HepG2 (cell line): ENCODE data around the gene CMIP. TPM values are rescaled to one million over a fixed set of nuclear protein-coding genes. Genes with fewer than 3 reads are reported as not detected.
A peak's percentile ranks its signal among the peaks of the same experiment; 100 is the strongest.

ENCODE experiments used
- ATF4 ChIP-seq, 2 experiments: fragments of 450-650 bp in 1 of 2; sonication (generic) in 1 of 2; formaldehyde crosslinking; IDR thresholded peaks; 2 replicates each; pipeline versions ENCODE4 v1.5.0 to v1.8.0; 2020 to 2022; ENCODE audit warnings: mild to moderate bottlenecking in 1 of 2, missing genetic modification reagents in 1 of 2
- ATM ChIP-seq: fragments of 450-650 bp; IDR thresholded peaks from 2 replicates; pipeline ENCODE4 v1.7.1; 2017; ENCODE audit warnings: mild to moderate bottlenecking, borderline replicate concordance
- FOXP1 ChIP-seq, 2 experiments: fragments of 450-650 bp in 1 of 2; IDR thresholded peaks; 2 replicates each; pipeline ENCODE4 v1.6.1; 2017 to 2018; ENCODE audit warnings: antibody characterized with exemption in 1 of 2
- HNRNPH1 ChIP-seq: fragments of 200-400 bp; formaldehyde crosslinking; optimal IDR thresholded peaks from 2 replicates; pipeline ENCODE3; 2017; ENCODE audit warnings: mild to moderate bottlenecking, low read depth, low read length
- IKZF1 ChIP-seq: fragments of 450-650 bp; IDR thresholded peaks from 2 replicates; pipeline ENCODE4 v1.7.1; 2016
- KLF9 ChIP-seq: IDR thresholded peaks from 2 replicates; pipeline ENCODE4 v1.6.1; 2016; ENCODE audit warnings: low read depth
- MTERF4 ChIP-seq: sonication (generic); formaldehyde crosslinking; IDR thresholded peaks from 2 replicates; pipeline ENCODE4 v1.8.0; 2023; ENCODE audit warnings: mild to moderate bottlenecking, missing genetic modification reagents
- MZF1 ChIP-seq: sonication (generic); formaldehyde crosslinking; IDR thresholded peaks from 2 replicates; pipeline ENCODE4 v1.8.1; 2023; ENCODE audit warnings: mild to moderate bottlenecking, missing genetic modification reagents, borderline replicate concordance
- SAP130 ChIP-seq: IDR thresholded peaks from 2 replicates; pipeline ENCODE4 v1.6.1; 2016; ENCODE audit warnings: low read depth
- SATB2 ChIP-seq: sonication (generic); formaldehyde crosslinking; IDR thresholded peaks from 2 replicates; pipeline ENCODE4 v1.5.0; 2020; ENCODE audit warnings: missing genetic modification reagents
- ZBTB14 ChIP-seq: sonication (generic); formaldehyde crosslinking; IDR thresholded peaks from 2 replicates; pipeline ENCODE4 v1.4.0; 2020; ENCODE audit warnings: missing genetic modification reagents
- ZBTB46 ChIP-seq: sonication (generic); formaldehyde crosslinking; IDR thresholded peaks from 2 replicates; pipeline ENCODE4 v1.4.0; 2020; ENCODE audit warnings: mild to moderate bottlenecking, missing genetic modification reagents, borderline replicate concordance
- ZFP36 ChIP-seq: fragments of 150-350 bp; IDR thresholded peaks from 2 replicates; pipeline ENCODE4 v1.6.1; 2018; ENCODE audit warnings: borderline replicate concordance, low read length, low read depth; ENCODE audit not compliant: partially characterized antibody
- ZKSCAN8 ChIP-seq: IDR thresholded peaks from 2 replicates; pipeline ENCODE4 v1.6.1; 2016; ENCODE audit warnings: borderline replicate concordance, missing genetic modification reagents, missing compliant biosample characterization
- ZNF180 ChIP-seq: sonication (generic); formaldehyde crosslinking; IDR thresholded peaks from 2 replicates; pipeline ENCODE4 v1.4.0; 2020; ENCODE audit warnings: low read depth, missing genetic modification reagents, borderline replicate concordance
- ZNF598 ChIP-seq: sonication (generic); formaldehyde crosslinking; IDR thresholded peaks from 2 replicates; pipeline ENCODE4 v1.5.1; 2020; ENCODE audit warnings: mild to moderate bottlenecking, missing genetic modification reagents, borderline replicate concordance
- ZNF615 ChIP-seq: sonication (generic); formaldehyde crosslinking; IDR thresholded peaks from 2 replicates; pipeline ENCODE4 v1.5.0; 2020; ENCODE audit warnings: mild to moderate bottlenecking, missing genetic modification reagents, borderline replicate concordance
- ZNF788 ChIP-seq: sonication (generic); formaldehyde crosslinking; IDR thresholded peaks from 2 replicates; pipeline ENCODE4 v1.5.0; 2020; ENCODE audit warnings: mild to moderate bottlenecking, missing genetic modification reagents, borderline replicate concordance
- ZUFSP ChIP-seq: sonication (generic); formaldehyde crosslinking; IDR thresholded peaks from 2 replicates; pipeline ENCODE4 v1.9.0; 2021; ENCODE audit warnings: missing genetic modification reagents, mild to moderate bottlenecking, borderline replicate concordance
- polyA plus RNA-seq, 8 experiments: library from polyadenylated mRNA; depleted of rRNA in 3 of 8; stranded (reverse) in 7 of 8; unstranded in 1 of 8; fragments of >200 nt; fragmentation: Illumina TruSeq in 4 of 8; extraction: Trizol in 4 of 8; gene quantifications; 2 replicates each; pipeline versions ENCODE4 v1.2.1 to v1.2.3, GENCODE V29; 2011 to 2016; ENCODE audit warnings: low read depth in 4 of 8, missing spikeins in 1 of 8, mixed read lengths in 1 of 8; ENCODE audit not compliant: insufficient read depth in 1 of 8
- total RNA-seq, 5 experiments: library from RNA; depleted of rRNA; stranded (reverse); fragments of >200 nt; fragmentation: Illumina TruSeq; extraction: Trizol; gene quantifications; 2 replicates each; pipeline ENCODE4 v1.2.3, GENCODE V29; 2016; ENCODE audit warnings: low read depth in 1 of 5

The CMIP gene
- total and polyA plus RNA-seq, 2 of the 13 experiments (the other 11 are each of a cell fraction or from before 2014, with no cell fraction given) = 10.9 to 18.1 TPM

- TF ChIP-seq ZBTB14 (CRISPR knock-in tag) (peak; percentile 64; the same call in 1 of the 2 replicates), SATB2 (CRISPR knock-in tag) (0 out of 2 replicates have a peak, but pooled peaks have one; percentile 33), ZNF615 (CRISPR knock-in tag) (no peak), ZKSCAN8 (CRISPR knock-in tag) (peak; percentile 98), KLF9 (CRISPR knock-in tag) (no peak; the same call in 1 of the 2 replicates), IKZF1 (no peak), ZUFSP (CRISPR knock-in tag) (no peak), ATM (no peak), ZNF788 (peak; percentile 96; the same call in 1 of the 2 replicates), ZFP36 (no peak), ZNF598 (no peak; the same call in 1 of the 2 replicates), ATF4 (CRISPR knock-in tag; IDR thresholded peaks at IDR 0.05) (no peak), HNRNPH1 (peak; percentile 77), MTERF4 (CRISPR knock-in tag) (no peak), MZF1 (no peak), ZBTB46 (CRISPR knock-in tag) (no peak; the same call in 1 of the 2 replicates), SAP130 (CRISPR knock-in tag) (peak; percentile 100), ZNF180 (no peak), FOXP1 (IDR thresholded peaks at IDR 0.05) (peak; percentile 86), FOXP1 (CRISPR knock-in tag; IDR thresholded peaks at IDR 0.05) (peak; percentile 97)
These were observed 3.8 kb downstream of the CMIP start (continued) for GRCh38 chr16:81448154-81449131.
